ENCODE results near the gene NAALAD2.
"Not testable (repeated sequence)": the region's sequence is repeated elsewhere in the genome, so short reads cannot be mapped to it uniquely, and the experiment has no call there.

The NAALAD2 gene

DNA sequence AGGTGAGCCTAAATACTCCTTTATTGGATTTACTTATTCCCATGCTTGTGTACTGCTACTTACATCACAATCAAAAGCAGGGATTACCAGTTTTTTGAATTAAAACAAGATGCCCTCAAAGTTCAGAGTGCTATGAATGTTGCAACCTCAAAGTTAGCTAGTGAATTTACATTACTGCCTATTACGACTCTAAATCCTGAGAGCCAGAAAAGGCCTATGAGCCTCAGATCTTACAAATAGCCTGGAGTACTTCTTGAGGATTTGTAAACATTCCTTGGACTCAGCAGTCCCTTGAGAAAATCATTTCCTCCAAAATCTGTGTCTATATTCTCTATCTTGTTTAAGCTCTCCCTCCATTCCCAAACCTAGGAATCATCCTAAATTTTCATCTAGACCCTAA, 62.9 kb downstream of the NAALAD2 start:
- DNase-seq, result no peak

DNA sequence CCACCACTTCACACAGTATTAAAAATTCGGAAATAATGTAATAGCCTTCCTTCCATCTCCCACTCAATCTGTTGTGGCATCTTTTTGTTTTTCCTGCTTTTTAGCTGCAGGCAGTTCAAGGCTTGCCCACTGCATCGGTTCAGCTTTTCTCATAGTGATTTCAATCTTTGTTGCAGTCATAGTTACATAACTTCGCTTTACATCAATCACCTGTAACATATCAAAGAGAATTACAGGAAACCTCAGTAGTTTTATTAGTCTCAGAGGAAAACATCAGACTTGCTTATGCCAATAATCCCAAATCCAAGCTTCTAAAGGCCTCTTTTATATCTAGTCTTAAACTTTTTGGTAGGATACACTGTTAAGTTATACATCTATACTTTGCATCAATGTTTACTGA, 67.9 kb downstream of the NAALAD2 start:
- no peak for DNase-seq

- no peak for DNase-seq
These were observed 69.9 kb downstream of the NAALAD2 start for GRCh38 chr11:90204407-90204806.

DNA sequence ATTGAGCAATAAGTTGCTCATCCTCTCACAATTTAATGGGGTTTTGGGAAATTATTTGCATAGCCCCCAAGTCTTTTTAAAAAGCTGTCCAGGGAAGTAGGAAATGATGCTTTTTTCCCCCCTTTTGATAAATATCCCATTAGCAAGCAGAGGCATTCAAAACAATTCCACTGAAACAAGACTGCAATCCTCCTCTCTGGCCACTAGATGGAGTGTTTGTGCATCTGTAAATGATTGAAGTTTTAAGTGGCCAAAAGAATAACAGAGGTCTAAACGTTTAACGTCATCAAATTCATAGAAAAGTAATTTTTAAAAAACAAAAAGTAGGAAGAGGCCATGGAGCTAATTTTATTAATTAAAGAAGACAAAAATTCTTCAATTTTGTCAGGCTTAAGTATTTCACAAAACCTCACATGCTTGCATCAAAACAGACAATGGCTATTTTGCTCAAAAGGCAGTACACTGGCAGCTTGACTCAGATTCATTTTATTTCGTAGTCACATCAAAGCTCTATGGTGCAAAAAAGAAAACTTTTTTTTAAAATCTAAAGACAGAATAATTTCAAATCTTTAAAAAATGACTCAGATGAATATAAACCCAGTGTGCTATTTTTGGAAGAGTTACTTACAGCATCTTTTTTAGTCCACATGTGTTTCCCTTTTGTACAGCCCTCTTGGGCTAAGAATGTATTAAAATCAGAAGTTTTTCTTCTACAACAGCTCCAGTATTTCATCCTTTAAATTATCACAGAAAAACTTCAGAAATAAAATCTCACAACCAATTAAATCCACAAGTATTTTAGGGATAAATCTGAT, 70.6 kb downstream of the NAALAD2 start:
- DNase-seq, result no peak

DNA sequence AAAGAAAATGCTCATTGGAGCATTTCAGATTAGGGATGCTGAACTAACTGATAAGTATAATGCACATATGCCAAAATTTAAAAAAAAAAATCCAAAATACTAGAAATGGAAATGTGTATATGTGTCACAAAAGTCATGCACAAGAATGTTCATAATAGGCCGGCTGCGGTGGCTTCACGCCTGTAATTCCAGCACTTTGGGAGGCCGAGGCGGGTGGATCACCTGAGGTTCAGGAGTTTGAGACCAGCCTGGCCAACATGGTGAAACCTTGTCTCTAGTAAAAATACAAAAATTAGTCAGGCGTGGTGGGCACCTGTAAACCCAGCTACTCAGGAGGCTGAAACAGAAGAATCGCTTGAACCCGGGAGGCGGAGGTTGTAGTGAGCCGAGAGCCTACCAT, 73.5 kb downstream of the NAALAD2 start:
- not testable (repeated sequence) for DNase-seq

GRCh38 chr11:90208857-90209256, 74.4 kb downstream of the NAALAD2 start:
- DNase-seq, result no peak

DNA sequence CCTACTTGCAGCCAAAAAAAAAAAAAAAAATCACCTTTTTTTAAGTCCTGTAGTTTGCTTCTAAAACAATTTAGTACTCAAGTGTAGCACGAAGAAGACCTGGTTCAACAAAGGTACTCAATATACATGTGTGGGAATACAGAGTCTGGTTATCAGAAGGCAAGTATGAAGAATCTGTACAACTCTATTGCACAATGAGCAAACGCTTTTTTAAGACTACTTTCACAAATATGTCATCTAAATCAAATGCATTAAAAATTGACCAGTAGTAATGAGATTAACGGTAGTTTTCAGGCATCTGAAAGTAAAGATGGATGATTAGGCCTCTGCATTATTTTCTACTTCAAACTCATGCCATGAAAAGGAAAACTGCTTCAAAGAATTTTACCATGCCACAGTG, 78.9 kb downstream of the NAALAD2 start:
- no peak for DNase-seq

GRCh38 chr11:90216611-90217010, 82.1 kb downstream of the NAALAD2 start:
- DNase-seq, result no peak

DNA sequence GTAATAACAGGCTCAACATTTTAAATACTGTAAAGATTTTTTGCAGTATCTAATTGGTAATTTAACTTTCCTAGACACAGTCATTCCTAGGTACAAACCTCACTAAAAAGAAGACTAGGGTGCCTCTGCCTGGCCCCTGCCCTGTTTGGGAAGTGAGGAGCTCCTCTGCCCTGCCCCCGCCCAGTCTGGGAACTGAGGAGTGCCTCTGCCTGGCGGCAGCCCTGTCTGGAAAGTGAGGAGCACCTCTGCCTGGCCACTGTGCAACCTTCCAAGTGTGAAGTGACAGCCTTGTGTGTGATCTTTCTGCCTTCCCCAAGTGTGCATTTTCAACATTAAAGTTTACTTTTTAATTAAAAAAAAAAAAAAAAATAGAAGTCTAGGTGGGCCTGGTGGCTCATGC, 84.1 kb downstream of the NAALAD2 start:
- no peak for DNase-seq

DNA sequence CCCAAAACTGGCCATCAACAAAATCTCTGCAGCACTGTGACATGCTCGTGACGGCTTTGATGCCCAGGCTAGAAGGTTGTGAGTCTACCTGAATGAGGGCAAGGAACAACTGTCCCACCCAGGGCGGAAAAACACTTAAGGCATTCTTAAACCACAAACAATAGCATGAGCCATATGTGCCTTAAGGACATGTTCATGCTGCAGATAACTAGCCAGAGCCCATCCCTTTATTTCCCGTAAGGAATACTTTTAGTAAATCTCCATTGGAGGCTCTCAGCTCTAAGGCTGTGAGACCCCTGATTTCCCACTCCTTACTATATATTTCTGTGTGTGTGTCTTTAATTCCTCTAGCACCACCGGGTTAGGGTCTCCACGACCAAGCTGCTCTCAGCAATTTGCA, 85.0 kb downstream of the NAALAD2 start:
- DNase-seq, result no peak

- DNase-seq, result peak; percentile 29
These were observed 85.9 kb downstream of the NAALAD2 start for GRCh38 chr11:90220391-90220790.

DNA sequence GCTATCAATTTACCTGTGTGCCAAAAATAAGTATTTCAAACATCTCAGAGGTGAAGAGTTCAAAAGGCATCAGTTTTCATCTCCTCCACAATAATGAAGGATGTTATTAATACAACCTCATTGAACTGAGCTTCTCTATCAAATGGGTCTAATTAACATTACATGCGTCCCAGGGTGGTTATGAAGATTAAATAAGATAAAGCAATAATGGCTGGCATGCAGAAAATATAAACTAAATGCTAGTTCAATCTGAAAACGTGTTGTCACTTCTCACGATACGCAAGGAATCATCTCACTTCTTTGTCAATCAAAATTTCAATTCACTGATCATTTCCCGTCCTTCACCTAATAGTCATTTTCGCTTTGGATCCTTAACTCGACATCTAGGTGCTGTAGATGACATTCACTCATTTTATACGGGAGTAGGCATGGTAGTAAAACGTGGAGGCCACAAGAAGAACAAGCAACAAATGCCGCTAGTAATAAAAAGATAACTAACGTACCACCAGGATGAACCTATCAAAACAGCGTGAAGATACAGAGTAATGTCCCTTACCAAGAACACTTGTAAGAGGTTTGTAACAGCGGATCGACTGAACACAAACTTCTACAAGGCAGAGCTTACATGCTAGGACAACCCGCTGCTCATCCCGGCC, 87.5 kb downstream of the NAALAD2 start:
- DNase-seq, result no peak

GRCh38 chr11:90222459-90223247, 88.2 kb downstream of the NAALAD2 start, which contains the start of gene CHORDC1:
CHORDC1 (minus strand) TSS chr11:90223049; CDS start chr11:90222954, 95 bp downstream.
- DNase-seq, result peak; percentile 45

DNA sequence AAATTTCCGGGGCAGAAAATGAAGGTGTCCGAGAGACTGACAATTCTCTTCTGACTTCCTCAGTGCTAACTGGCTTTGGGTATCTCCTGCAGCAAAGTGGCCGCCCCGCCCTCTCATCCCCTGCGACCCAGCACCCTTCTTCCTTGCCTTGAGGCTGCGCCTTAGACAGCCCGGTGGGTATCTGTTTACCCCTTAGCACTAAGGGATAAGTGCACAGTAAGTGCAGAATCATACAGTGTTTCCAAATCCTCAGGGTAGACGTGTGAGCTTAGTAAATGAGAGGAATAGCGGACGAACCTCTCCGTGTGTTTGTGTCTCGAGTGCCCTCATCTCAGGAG, 88.8 kb downstream of the NAALAD2 start:
- DNase-seq, result no peak

DNA sequence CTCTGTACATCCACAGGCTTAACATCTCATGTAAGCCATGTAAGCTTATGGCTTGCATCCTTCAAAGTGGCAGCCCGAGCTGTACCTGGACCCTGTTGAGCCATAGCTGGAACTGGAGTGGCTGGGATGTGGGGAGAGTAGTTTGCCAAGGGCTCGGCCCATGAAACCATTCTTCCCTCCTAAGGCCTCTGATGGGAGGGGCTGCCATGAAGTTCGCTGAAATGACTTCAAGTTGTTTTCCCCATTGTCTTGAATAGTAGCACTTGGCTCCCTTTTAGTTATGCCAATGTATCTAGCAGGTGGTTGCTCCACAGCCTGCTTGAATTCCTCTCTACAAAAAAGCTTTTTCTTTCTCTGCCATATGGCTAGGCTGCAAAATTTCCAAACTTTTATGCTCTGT, 93.6 kb downstream of the NAALAD2 start:
- DNase-seq, result no peak

GRCh38 chr11:90229791-90230190, 95.3 kb downstream of the NAALAD2 start:
- DNase-seq, result no peak

GRCh38 chr11:90234977-90235376, 100.5 kb downstream of the NAALAD2 start:
- DNase-seq, result no peak

- DNase-seq, result no peak
These were observed 101.1 kb downstream of the NAALAD2 start for GRCh38 chr11:90235526-90235925.

DNA sequence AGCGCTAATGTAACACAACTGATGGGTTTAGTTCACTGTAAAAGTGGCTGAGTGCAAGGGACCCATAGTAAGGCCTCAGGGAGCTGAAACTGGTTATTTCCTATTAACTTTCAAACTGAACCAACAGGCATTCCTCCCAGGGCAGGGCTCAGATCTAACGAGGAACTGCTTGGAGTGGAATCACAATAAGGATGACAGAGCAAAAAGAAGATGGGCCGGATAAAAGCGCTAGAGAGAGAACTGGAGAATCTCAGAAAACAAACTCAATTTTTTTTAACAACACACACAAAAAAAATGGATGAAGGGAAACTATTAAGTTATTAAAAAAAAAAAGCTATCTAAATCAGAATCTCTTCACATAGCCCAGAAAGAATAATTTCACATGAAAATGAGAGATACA, 102.5 kb downstream of the NAALAD2 start:
- DNase-seq, result no peak

DNA sequence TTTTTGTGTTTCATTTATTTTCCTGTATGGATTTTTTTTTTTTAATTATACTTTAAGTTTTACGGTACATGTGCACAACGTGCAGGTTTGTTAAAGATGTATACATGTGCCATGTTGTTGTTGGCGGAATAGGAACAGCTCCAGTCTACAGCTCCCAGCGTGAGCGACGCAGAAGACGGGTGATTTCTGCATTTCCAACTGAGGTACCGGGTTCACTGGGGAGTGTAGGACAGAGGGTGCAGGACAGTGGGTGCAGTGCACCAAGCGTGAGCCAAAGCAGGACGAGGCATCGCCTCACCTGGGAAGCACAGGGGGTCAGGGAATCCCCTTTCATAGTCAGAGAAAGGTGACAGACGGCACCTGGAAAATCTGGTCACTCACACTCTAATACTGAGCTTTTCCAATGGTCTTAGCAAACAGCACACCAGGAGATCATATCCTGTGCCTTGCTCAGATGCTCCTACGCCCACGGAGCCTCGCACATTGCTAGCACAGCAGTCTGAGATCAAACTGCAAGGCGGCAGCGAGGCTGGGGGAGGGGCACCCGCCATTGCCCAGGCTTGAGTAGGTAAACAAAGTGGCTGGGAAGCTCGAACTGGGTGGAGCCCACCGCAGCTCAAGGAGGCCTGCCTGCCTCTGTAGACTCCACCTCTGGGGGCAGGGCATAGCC, 105.6 kb downstream of the NAALAD2 start:
- DNase-seq, result not testable (repeated sequence)

- DNase-seq, result no peak
These were observed 107.0 kb downstream of the NAALAD2 start for GRCh38 chr11:90241414-90241813.

All from SIG-M5 (cell line).